ENCODE measurements around the gene KPNA2. TPM values are rescaled to one million over a fixed set of nuclear protein-coding genes. Genes with fewer than 3 reads are reported as not detected.

Gene KPNA2
- total and polyA plus RNA-seq, 2 of the 13 experiments (the other 11 are each of a cell fraction or from before 2014, with no cell fraction given) = 111 to 305 TPM

DNA sequence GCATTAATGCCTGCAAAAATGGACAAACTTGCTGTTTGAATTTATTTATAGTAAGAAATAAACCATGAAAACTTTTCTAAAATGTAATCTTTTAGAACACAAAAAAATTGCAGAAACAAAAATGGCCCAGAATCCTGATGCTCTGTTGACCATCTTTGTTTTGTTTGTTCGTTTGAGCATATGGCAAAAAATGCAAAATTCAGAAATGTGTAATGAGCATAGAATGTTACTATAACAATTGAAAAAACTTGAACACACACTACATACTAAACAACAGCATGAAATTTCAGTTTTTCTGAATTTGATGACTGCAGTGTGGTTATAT, 1.1 kb upstream of the KPNA2 start (continued):
- TF ChIP-seq, protein P1, sequence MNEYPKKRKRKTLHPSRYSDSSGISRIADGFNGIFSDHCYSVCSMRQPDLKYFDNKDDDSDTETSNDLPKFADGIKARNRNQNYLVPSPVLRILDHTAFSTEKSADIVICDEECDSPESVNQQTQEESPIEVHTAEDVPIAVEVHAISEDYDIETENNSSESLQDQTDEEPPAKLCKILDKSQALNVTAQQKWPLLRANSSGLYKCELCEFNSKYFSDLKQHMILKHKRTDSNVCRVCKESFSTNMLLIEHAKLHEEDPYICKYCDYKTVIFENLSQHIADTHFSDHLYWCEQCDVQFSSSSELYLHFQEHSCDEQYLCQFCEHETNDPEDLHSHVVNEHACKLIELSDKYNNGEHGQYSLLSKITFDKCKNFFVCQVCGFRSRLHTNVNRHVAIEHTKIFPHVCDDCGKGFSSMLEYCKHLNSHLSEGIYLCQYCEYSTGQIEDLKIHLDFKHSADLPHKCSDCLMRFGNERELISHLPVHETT (CRISPR knock-in tag; conservative IDR thresholded peaks at IDR 0.05) = no peak
- 0 out of 2 replicates have a peak, but pooled peaks have one; percentile 11 for TF ChIP-seq ZNF24 (IDR thresholded peaks at IDR 0.05)
- TF ChIP-seq LCORL (IDR thresholded peaks at IDR 0.05) = no peak
- TF ChIP-seq LCORL (CRISPR knock-in tag; IDR thresholded peaks at IDR 0.05) = peak; percentile 9; the same call in 1 of the 2 replicates
- TF ChIP-seq, protein P2, sequence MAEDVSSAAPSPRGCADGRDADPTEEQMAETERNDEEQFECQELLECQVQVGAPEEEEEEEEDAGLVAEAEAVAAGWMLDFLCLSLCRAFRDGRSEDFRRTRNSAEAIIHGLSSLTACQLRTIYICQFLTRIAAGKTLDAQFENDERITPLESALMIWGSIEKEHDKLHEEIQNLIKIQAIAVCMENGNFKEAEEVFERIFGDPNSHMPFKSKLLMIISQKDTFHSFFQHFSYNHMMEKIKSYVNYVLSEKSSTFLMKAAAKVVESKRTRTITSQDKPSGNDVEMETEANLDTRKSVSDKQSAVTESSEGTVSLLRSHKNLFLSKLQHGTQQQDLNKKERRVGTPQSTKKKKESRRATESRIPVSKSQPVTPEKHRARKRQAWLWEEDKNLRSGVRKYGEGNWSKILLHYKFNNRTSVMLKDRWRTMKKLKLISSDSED (CRISPR knock-in tag; IDR thresholded peaks at IDR 0.05) = no peak
- no peak for TF ChIP-seq EP300 (IDR thresholded peaks at IDR 0.05; ENCODE audit: low read depth in 2 of 2, low read length in 2 of 2)
- no peak for TF ChIP-seq EP300 (CRISPR knock-in tag; IDR thresholded peaks at IDR 0.05; ENCODE audit: borderline replicate concordance)
- TF ChIP-seq, protein P3, sequence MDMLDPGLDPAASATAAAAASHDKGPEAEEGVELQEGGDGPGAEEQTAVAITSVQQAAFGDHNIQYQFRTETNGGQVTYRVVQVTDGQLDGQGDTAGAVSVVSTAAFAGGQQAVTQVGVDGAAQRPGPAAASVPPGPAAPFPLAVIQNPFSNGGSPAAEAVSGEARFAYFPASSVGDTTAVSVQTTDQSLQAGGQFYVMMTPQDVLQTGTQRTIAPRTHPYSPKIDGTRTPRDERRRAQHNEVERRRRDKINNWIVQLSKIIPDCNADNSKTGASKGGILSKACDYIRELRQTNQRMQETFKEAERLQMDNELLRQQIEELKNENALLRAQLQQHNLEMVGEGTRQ (IDR thresholded peaks at IDR 0.05; ENCODE audit: low read depth, low read length) = no peak
- TF ChIP-seq, protein P3 (CRISPR knock-in tag; IDR thresholded peaks at IDR 0.05; ENCODE audit: borderline replicate concordance) = peak; percentile 69; the same call in 1 of the 2 replicates
- no peak for TF ChIP-seq TBP (CRISPR knock-in tag; IDR thresholded peaks at IDR 0.05)
- TF ChIP-seq ZNF317 (CRISPR knock-in tag; IDR thresholded peaks at IDR 0.05) = no peak
- TF ChIP-seq, protein P4, sequence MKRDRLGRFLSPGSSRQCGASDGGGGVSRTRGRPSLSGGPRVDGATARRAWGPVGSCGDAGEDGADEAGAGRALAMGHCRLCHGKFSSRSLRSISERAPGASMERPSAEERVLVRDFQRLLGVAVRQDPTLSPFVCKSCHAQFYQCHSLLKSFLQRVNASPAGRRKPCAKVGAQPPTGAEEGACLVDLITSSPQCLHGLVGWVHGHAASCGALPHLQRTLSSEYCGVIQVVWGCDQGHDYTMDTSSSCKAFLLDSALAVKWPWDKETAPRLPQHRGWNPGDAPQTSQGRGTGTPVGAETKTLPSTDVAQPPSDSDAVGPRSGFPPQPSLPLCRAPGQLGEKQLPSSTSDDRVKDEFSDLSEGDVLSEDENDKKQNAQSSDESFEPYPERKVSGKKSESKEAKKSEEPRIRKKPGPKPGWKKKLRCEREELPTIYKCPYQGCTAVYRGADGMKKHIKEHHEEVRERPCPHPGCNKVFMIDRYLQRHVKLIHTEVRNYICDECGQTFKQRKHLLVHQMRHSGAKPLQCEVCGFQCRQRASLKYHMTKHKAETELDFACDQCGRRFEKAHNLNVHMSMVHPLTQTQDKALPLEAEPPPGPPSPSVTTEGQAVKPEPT (CRISPR knock-in tag; IDR thresholded peaks at IDR 0.05; ENCODE audit: low read depth) = no peak
- TF ChIP-seq CHD4 (IDR thresholded peaks at IDR 0.05; ENCODE audit: borderline replicate concordance, low read length) = 0 out of 2 replicates have a peak, but pooled peaks have one; percentile 22
- TF ChIP-seq, protein P5, sequence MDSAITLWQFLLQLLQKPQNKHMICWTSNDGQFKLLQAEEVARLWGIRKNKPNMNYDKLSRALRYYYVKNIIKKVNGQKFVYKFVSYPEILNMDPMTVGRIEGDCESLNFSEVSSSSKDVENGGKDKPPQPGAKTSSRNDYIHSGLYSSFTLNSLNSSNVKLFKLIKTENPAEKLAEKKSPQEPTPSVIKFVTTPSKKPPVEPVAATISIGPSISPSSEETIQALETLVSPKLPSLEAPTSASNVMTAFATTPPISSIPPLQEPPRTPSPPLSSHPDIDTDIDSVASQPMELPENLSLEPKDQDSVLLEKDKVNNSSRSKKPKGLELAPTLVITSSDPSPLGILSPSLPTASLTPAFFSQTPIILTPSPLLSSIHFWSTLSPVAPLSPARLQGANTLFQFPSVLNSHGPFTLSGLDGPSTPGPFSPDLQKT (CRISPR knock-in tag; IDR thresholded peaks at IDR 0.05; ENCODE audit: borderline replicate concordance) = no peak

Measured in HepG2 (cell line).